Transverse colon (tissue), 4 donors: ENCODE measurements around the gene OR9G4. TPM values are rescaled to one million over a fixed set of nuclear protein-coding genes. Genes with fewer than 3 reads are reported as not detected.

ENCODE experiments used
- DNase-seq: peaks from one replicate; pipeline ENCODE4 v3.0.0-alpha.2; 2019
- H3K27ac ChIP-seq, 4 donors: fragments of 200-600 bp; sonication (generic); 2 replicates each; pipeline ENCODE4 v1.5.1; 2016 to 2018; ENCODE audit warnings: inconsistent platforms in 4 of 4
- H3K27me3 ChIP-seq: fragments of 200-600 bp; sonication (generic); 2 replicates; pipeline ENCODE4 v1.5.1; 2017; ENCODE audit warnings: inconsistent platforms
- H3K36me3 ChIP-seq, 4 donors: fragments of 200-600 bp; sonication (generic); 2 replicates each; pipeline ENCODE4 v1.5.1; 2017 to 2019; ENCODE audit warnings: inconsistent platforms in 4 of 4
- H3K4me1 ChIP-seq, 4 donors: fragments of 200-600 bp; sonication (generic); 2 replicates each; pipeline ENCODE4 v1.5.1; 2017 to 2020; ENCODE audit warnings: inconsistent platforms in 4 of 4
- H3K4me3 ChIP-seq, 4 donors: fragments of 200-600 bp; sonication (generic); 1 replicate in 1 of 4; 2 replicates in 3 of 4; pipeline versions ENCODE4 v1.5.1 to v1.6.1; 2017 to 2019; ENCODE audit warnings: inconsistent platforms in 4 of 4
- H3K9me3 ChIP-seq, 2 donors: fragments of 200-600 bp; sonication (generic); 2 replicates each; pipeline ENCODE4 v1.5.1; 2017 to 2019; ENCODE audit warnings: inconsistent platforms in 2 of 2
- CTCF ChIP-seq, 5 experiments: fragments of 200-600 bp in 3 of 5; fragments of 450-650 bp in 2 of 5; sonication (generic) in 3 of 5; IDR thresholded peaks; 1 replicate in 2 of 5; 2 replicates in 3 of 5; pipeline ENCODE4 v1.5.1; 2016 to 2017; ENCODE audit warnings: antibody characterized with exemption in 5 of 5, inconsistent platforms in 3 of 5, mild to moderate bottlenecking in 2 of 5, moderate library complexity in 1 of 5
- EP300 ChIP-seq: sonication (generic); formaldehyde crosslinking; IDR thresholded peaks from one replicate; pipeline ENCODE4 v1.6.1; 2017; ENCODE audit warnings: antibody characterized with exemption, low read depth
- POLR2A ChIP-seq: fragments of 450-650 bp; IDR thresholded peaks from one replicate; pipeline ENCODE4 v1.6.1; 2016; ENCODE audit warnings: antibody characterized with exemption, mild to moderate bottlenecking, moderate library complexity
- POLR2AphosphoS5 ChIP-seq, 3 donors: sonication (generic); formaldehyde crosslinking; IDR thresholded peaks; one replicate each; pipeline ENCODE4 v1.6.1; 2016; ENCODE audit warnings: antibody characterized with exemption in 3 of 3
- WGBS, 2 donors: methylation state at CpG; one replicate each; pipeline ENCODE4 v1.1.5; 2018; ENCODE audit warnings: low coverage in 1 of 2; 5-methylcytosine and 5-hydroxymethylcytosine counted together
- in situ Hi-C, 4 donors: fragments of 200-750 bp; cut with MboI; loops; one replicate each; pipeline versions ENCODE4 v1.15.0 to v1.15.1; 2017; ENCODE audit warnings: low sequenced_read_pairs in 3 of 4, low pct_ligation_motif_present in 1 of 4, low pct_unique_long_range_greater_than_20kb in 1 of 4
- intact Hi-C: fragments of 100-400 bp; cut with DNase I; formaldehyde crosslinking; loops from one replicate; pipeline ENCODE4 v1.15.1; 2023; ENCODE audit warnings: low total_unique reads
- small RNA-seq, 4 donors: library from RNA; depleted of rRNA; stranded (forward); fragments of <200 nt; gene quantifications; one replicate each; pipeline ENCODE3, GENCODE V24; 2016
- total RNA-seq, 4 donors: library from RNA; depleted of rRNA; stranded (reverse); fragments of >200 nt; gene quantifications; one replicate each; pipeline ENCODE4 v1.1.0, GENCODE V29; 2016

The OR9G4 gene
- total RNA-seq, 4 donors from 2014 or later, result not detected

DNA sequence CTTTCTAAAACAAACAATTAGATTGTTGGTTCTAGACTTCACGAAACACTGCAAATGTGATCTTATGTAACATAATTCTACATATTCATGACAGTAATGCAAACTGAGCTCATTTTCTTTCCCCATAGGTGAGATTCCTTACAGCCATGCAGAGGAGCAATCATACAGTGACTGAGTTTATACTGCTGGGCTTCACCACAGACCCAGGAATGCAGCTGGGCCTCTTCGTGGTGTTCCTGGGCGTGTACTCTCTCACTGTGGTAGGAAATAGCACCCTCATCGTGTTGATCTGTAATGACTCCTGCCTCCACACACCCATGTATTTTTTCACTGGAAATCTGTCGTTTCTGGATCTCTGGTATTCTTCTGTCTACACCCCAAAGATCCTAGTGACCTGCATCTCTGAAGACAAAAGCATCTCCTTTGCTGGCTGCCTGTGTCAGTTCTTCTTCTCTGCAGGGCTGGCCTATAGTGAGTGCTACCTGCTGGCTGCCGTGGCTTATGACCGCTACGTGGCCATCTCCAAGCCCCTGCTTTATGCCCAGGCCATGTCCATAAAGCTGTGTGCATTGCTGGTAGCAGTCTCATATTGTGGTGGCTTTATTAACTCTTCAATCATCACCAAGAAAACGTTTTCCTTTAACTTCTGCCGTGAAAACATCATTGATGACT is 48.1 kb downstream of the OR9G4 start:
- intact Hi-C loops (no loop called here), in situ Hi-C loops (no loop called here)
- no peak for DNase-seq
- Histone ChIP-seq H3K36me3 (no peaks in the 10 kb centered on the region), H3K27me3 (no peaks in the 10 kb centered on the region), H3K4me1 (peaks cover 0 to 3% (median 0%) of the 10 kb centered on the region in 4 donors), H3K4me3 (no peak overlapping the region), H3K27ac (no peak overlapping the region), H3K9me3 (no peaks in the 10 kb centered on the region)
- WGBS, 2 donors, result 56 to 61% methylated on average over 10 of the region's 10 CpGs
- TF ChIP-seq EP300, result no peak
- TF ChIP-seq CTCF (IDR thresholded peaks at IDR 0.05), result no peak
- TF ChIP-seq POLR2A, result no peak
- TF ChIP-seq POLR2AphosphoS5 (IDR thresholded peaks at IDR 0.05), result no peak

DNA sequence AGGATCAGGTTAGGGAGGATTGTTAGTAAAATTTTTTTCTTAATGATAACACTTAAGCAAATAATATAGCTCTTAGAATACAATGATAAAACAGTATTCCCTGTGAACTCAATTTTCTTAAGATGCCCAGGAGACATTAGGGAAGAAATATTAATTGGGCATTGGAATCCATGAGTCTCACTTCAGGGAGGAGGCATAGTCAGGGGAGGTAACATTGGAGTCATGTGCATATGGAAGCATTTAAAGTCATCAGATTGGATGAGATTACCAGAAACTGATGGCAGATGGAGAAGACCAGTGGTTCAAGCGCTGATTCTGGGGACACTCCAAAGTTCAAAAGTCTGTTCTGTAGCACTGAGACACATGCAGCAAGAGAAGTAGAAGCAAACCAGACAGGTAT is 49.7 kb downstream of the OR9G4 start, which contains the start of gene OR9G1:
OR9G1 (plus strand) TSS at position 301 of the 400 bp plus-strand sequence. CDS start 1,293 bp downstream, outside the sequence.
- Histone ChIP-seq H3K27ac (no peak within 1 kb of the TSS), H3K27me3 (no peaks in the 10 kb centered on the region), H3K4me1 (peaks cover 0 to 5% (median 2%) of the 10 kb centered on the region in 4 donors), H3K4me3 (no peak within 1 kb of the TSS), H3K36me3 (no peaks in the 10 kb centered on the region), H3K9me3 (no peaks in the 10 kb centered on the region)
- intact Hi-C loops, result no loop called here
- no peak for DNase-seq
- in situ Hi-C loops, result loop anchor here in 1 of 4 donors (25.0 kb wide), 1 partner anchor 111 kb away; the partner anchor contains the start of gene OR5M10
- WGBS, 2 donors, result 80 to 89% methylated on average over 1 of the region's 1 CpG
- TF ChIP-seq CTCF (IDR thresholded peaks at IDR 0.05), result no peak
- TF ChIP-seq EP300, result no peak
- no peak for TF ChIP-seq POLR2AphosphoS5 (IDR thresholded peaks at IDR 0.05)
- TF ChIP-seq POLR2A, result no peak

GRCh38 chr11:56693428-56693827 is 55.1 kb downstream of the OR9G4 start:
- in situ Hi-C loops, result loop anchor here in 1 of 4 donors (25.0 kb wide), 1 partner anchor 106 kb away; the partner anchor contains the start of gene OR5M10
- no peaks in the 10 kb centered on the region for H3K9me3 ChIP-seq
- TF ChIP-seq POLR2AphosphoS5 (IDR thresholded peaks at IDR 0.05) (no peak), CTCF (IDR thresholded peaks at IDR 0.05) (no peak), POLR2A (no peak), EP300 (no peak)
- WGBS, 2 donors, result 59 to 64% methylated on average over 2 of the region's 2 CpGs
- no peak for DNase-seq
- intact Hi-C loops, result no loop called here
- no peak overlapping the region for H3K4me3 ChIP-seq
- peaks cover 0 to 15% (median 7%) of the 10 kb centered on the region in 4 donors for H3K4me1 ChIP-seq
- no peak overlapping the region for H3K27ac ChIP-seq
- no peaks in the 10 kb centered on the region for H3K36me3 ChIP-seq
- H3K27me3 ChIP-seq, result no peaks in the 10 kb centered on the region

Small RNAs within 50 kb of the gene (small RNA-seq; reads per million reads assigned to genes)
- gene AP001803.1 (0 to 0.12 (median 0) reads per million in 4 donors), gene MIR6128 (0 reads per million in 4 donors)

Other genes with a start within 250 kb of the OR9G4 start
- gene OR5M11, start 205.4 kb downstream of the OR9G4 start, total RNA-seq, result not detected
- gene OR5M10, start 171.0 kb downstream of the OR9G4 start, total RNA-seq, result not detected
- gene OR5M1, start 133.8 kb downstream of the OR9G4 start, total RNA-seq, result not detected
- gene OR5AP2, start 106.3 kb downstream of the OR9G4 start, total RNA-seq, result not detected
- not detected for gene OR5AR1, start 85.0 kb downstream of the OR9G4 start, total RNA-seq
- gene OR9G1, start 49.6 kb downstream of the OR9G4 start, total RNA-seq, result not detected
- not detected for gene OR5AK2, start 240.2 kb upstream of the OR9G4 start, total RNA-seq